ENCODE results near the gene NEO1.

Gene NEO1, protein sequence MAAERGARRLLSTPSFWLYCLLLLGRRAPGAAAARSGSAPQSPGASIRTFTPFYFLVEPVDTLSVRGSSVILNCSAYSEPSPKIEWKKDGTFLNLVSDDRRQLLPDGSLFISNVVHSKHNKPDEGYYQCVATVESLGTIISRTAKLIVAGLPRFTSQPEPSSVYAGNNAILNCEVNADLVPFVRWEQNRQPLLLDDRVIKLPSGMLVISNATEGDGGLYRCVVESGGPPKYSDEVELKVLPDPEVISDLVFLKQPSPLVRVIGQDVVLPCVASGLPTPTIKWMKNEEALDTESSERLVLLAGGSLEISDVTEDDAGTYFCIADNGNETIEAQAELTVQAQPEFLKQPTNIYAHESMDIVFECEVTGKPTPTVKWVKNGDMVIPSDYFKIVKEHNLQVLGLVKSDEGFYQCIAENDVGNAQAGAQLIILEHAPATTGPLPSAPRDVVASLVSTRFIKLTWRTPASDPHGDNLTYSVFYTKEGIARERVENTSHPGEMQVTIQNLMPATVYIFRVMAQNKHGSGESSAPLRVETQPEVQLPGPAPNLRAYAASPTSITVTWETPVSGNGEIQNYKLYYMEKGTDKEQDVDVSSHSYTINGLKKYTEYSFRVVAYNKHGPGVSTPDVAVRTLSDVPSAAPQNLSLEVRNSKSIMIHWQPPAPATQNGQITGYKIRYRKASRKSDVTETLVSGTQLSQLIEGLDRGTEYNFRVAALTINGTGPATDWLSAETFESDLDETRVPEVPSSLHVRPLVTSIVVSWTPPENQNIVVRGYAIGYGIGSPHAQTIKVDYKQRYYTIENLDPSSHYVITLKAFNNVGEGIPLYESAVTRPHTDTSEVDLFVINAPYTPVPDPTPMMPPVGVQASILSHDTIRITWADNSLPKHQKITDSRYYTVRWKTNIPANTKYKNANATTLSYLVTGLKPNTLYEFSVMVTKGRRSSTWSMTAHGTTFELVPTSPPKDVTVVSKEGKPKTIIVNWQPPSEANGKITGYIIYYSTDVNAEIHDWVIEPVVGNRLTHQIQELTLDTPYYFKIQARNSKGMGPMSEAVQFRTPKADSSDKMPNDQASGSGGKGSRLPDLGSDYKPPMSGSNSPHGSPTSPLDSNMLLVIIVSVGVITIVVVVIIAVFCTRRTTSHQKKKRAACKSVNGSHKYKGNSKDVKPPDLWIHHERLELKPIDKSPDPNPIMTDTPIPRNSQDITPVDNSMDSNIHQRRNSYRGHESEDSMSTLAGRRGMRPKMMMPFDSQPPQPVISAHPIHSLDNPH (N-terminal part only)

DNA sequence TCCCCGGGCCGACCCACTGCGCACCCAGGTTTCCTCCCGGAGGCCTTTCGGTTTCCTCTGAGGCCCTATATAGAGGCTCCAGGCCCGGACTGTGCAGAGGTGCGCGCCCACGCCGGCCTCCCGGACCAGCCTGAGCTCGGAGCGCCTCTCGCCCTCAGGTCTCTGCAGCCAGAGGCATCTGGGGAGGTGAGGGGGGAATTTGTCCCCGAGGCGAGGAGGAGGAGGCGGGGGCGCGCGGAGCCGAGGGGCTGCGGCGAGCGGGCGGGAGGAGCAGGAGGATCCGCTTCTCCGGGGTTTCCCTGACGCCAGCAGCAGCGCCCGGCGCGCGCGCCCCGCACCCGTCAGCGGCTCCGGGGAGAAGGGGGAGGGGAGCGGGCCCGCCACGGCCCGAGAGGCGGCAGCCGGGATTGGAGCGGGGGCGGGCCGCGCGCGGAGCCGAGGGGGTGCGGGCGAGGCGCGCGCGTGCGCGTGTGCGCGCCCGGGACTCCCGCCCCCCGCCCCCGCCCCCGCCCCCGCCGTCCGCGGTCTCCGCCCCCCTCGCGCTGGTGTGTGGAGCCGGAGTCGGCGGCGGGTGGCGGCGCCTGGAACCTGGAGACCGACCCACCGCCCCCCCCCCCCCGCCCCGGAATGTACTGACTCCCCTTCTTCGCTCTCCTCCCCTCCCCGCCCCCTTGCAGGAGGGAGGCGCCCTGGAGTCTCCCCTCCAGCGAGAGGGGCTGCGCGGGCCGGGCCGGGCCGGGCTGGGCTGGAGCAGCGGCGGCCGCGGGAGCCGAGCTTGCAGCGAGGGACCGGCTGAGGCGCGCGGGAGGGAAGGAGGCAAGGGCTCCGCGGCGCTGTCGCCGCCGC is at the start of gene NEO1:
TSS of gene NEO1 (plus strand) at position 657 of the 846 bp plus-strand sequence. CDS start 213 bp downstream, outside the sequence.
- Histone ChIP-seq H3K4me1 (ENCODE audit: insufficient read depth, low read length, severe bottlenecking) (peaks cover 8% of the 10 kb centered on the region), H2AFZ (ENCODE audit: low read length) (peak within 1 kb of the TSS; percentile 71; the same call in 1 of the 2 replicates), H3K9me3 (ENCODE audit: low read length) (no peaks in the 10 kb centered on the region), H3K36me3 (ENCODE audit: insufficient read depth, low read length) (no peaks in the 10 kb centered on the region), H3K4me3 (ENCODE audit: low read depth, low read length, poor library complexity, severe bottlenecking) (peak within 1 kb of the TSS; percentile 89), H3K4me2 (ENCODE audit: low read length) (peak within 1 kb of the TSS; percentile 90), H3K9me2 (ENCODE audit: low read depth, low read length) (no peaks in the 10 kb centered on the region), H4K20me1 (ENCODE audit: insufficient read depth, low read length) (no peaks in the 10 kb centered on the region), H3K79me2 (ENCODE audit: insufficient read depth, low read length) (no peaks in the 10 kb centered on the region), H3F3A (ENCODE audit: insufficient read depth, low read length) (no peaks in the 10 kb centered on the region), H3K27me3 (ENCODE audit: insufficient read depth, low read length) (no peaks in the 10 kb centered on the region), H3K27ac (ENCODE audit: low read depth, low read length, poor library complexity, severe bottlenecking) (no peak within 1 kb of the TSS), H3K9ac (ENCODE audit: low read length) (peak within 1 kb of the TSS; percentile 73)
- TF ChIP-seq EZH2 (IDR thresholded peaks at IDR 0.05; ENCODE audit: borderline replicate concordance, low read length): no peak
- TF ChIP-seq, protein P1, sequence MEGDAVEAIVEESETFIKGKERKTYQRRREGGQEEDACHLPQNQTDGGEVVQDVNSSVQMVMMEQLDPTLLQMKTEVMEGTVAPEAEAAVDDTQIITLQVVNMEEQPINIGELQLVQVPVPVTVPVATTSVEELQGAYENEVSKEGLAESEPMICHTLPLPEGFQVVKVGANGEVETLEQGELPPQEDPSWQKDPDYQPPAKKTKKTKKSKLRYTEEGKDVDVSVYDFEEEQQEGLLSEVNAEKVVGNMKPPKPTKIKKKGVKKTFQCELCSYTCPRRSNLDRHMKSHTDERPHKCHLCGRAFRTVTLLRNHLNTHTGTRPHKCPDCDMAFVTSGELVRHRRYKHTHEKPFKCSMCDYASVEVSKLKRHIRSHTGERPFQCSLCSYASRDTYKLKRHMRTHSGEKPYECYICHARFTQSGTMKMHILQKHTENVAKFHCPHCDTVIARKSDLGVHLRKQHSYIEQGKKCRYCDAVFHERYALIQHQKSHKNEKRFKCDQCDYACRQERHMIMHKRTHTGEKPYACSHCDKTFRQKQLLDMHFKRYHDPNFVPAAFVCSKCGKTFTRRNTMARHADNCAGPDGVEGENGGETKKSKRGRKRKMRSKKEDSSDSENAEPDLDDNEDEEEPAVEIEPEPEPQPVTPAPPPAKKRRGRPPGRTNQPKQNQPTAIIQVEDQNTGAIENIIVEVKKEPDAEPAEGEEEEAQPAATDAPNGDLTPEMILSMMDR (IDR thresholded peaks at IDR 0.05; ENCODE audit: low read length): no peak

DNA sequence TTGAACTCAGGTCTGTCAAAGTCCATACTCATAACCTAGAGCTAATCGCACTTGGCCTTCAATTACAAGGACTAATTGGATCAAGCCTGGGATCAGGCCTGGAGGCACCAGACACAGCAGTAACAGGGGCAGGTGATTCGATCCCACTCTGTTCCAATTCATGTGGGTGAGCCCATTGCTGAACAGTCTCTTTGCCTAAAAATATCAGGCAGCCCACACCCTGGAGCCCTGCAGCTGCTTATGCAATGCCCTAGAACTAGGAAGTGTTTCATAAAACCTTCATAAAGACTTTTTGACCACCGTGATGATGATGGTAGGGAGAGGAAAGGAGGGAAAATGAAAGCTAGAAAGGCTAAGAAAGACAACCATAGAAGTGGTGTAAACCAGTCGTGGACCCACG is 47.8 kb upstream of the NEO1 start:
- no peaks in the 10 kb centered on the region for H3K36me3 ChIP-seq (ENCODE audit: insufficient read depth, low read length)
- no peaks in the 10 kb centered on the region for H3K9me2 ChIP-seq (ENCODE audit: low read depth, low read length)
- no peaks in the 10 kb centered on the region for H3K4me1 ChIP-seq (ENCODE audit: insufficient read depth, low read length, severe bottlenecking)
- H3K9me3 ChIP-seq (ENCODE audit: low read length): no peaks in the 10 kb centered on the region
- H3K4me2 ChIP-seq (ENCODE audit: low read length): no peak overlapping the region
- no peaks in the 10 kb centered on the region for H3K79me2 ChIP-seq (ENCODE audit: insufficient read depth, low read length)
- no peaks in the 10 kb centered on the region for H3F3A ChIP-seq (ENCODE audit: insufficient read depth, low read length)
- no peak overlapping the region for H3K4me3 ChIP-seq (ENCODE audit: low read depth, low read length, poor library complexity, severe bottlenecking)
- no peak overlapping the region for H3K27ac ChIP-seq (ENCODE audit: low read depth, low read length, poor library complexity, severe bottlenecking)
- H4K20me1 ChIP-seq (ENCODE audit: insufficient read depth, low read length): no peaks in the 10 kb centered on the region
- TF ChIP-seq EZH2 (IDR thresholded peaks at IDR 0.05; ENCODE audit: borderline replicate concordance, low read length): no peak
- TF ChIP-seq, protein P1 (IDR thresholded peaks at IDR 0.05; ENCODE audit: low read length): no peak
- no peak overlapping the region for H3K9ac ChIP-seq (ENCODE audit: low read length)
- no peaks in the 10 kb centered on the region for H3K27me3 ChIP-seq (ENCODE audit: insufficient read depth, low read length)
- no peak overlapping the region for H2AFZ ChIP-seq (ENCODE audit: low read length)

All from OCI-LY1 (cell line).